HG03432 (cell line): ENCODE measurements around the gene EML6.
"Not testable (repeated sequence)": the region's sequence is repeated elsewhere in the genome, so short reads cannot be mapped to it uniquely, and the experiment has no call there.

Experiments used
- ATAC-seq: cut with Tn5 transposase; IDR thresholded peaks from one replicate; pipeline ENCODE4 v1.9.1; 2021; ENCODE audit warnings: mild to moderate bottlenecking, moderate library complexity; ENCODE audit not compliant: unreplicated experiment

EML6 gene

GRCh38 chr2:54839461-54840255 is 116.2 kb downstream of the EML6 start:
- ATAC-seq = no peak

GRCh38 chr2:54840559-54841468 is 117.4 kb downstream of the EML6 start:
- ATAC-seq = no peak

GRCh38 chr2:54841500-54841899 is 118.0 kb downstream of the EML6 start:
- ATAC-seq = not testable (repeated sequence)

GRCh38 chr2:54845094-54845493 is 121.6 kb downstream of the EML6 start:
- ATAC-seq = no peak

- ATAC-seq = peak; percentile 72
Observed at GRCh38 chr2:54845514-54845913, 122.1 kb downstream of the EML6 start.

- no peak for ATAC-seq
Observed at GRCh38 chr2:54850171-54851122, 127.0 kb downstream of the EML6 start.

- ATAC-seq = no peak
Observed at GRCh38 chr2:54853616-54854310, 130.3 kb downstream of the EML6 start.

- no peak for ATAC-seq
Observed at GRCh38 chr2:54855434-54855833, 132.0 kb downstream of the EML6 start.

GRCh38 chr2:54858021-54858681 is 134.7 kb downstream of the EML6 start:
- ATAC-seq = no peak

- no peak for ATAC-seq
Observed at GRCh38 chr2:54859416-54859815, 136.0 kb downstream of the EML6 start.

- no peak for ATAC-seq
Observed at GRCh38 chr2:54859997-54860701, 136.7 kb downstream of the EML6 start.

- ATAC-seq = no peak
Observed at GRCh38 chr2:54862229-54862628, 138.8 kb downstream of the EML6 start.

- no peak for ATAC-seq
Observed at GRCh38 chr2:54862742-54863141, 139.3 kb downstream of the EML6 start.

- ATAC-seq = no peak
Observed at GRCh38 chr2:54863660-54864059, 140.2 kb downstream of the EML6 start.

- ATAC-seq = no peak
Observed at GRCh38 chr2:54864096-54864495, 140.6 kb downstream of the EML6 start.

- ATAC-seq = no peak
Observed at GRCh38 chr2:54864727-54865126, 141.3 kb downstream of the EML6 start.

- ATAC-seq = no peak
Observed at GRCh38 chr2:54866179-54866578, 142.7 kb downstream of the EML6 start.

GRCh38 chr2:54866868-54867267 is 143.4 kb downstream of the EML6 start:
- peak; percentile 96 for ATAC-seq

- ATAC-seq = peak; percentile 61
Observed at GRCh38 chr2:54867457-54867856, 144.0 kb downstream of the EML6 start.
